Activated CD8-positive, alpha-beta memory T cell treated with anti-CD3 and anti-CD28 coated beads, Interleukin-2, amount 50 U/mL, for 24 hours (primary cell): ENCODE results near the gene ITPR1.

ENCODE experiments used
- DNase-seq: peaks from one replicate; pipeline ENCODE4 v3.0.0-alpha.2; 2020; ENCODE audit errors: extremely low read depth

The ITPR1 gene

DNA sequence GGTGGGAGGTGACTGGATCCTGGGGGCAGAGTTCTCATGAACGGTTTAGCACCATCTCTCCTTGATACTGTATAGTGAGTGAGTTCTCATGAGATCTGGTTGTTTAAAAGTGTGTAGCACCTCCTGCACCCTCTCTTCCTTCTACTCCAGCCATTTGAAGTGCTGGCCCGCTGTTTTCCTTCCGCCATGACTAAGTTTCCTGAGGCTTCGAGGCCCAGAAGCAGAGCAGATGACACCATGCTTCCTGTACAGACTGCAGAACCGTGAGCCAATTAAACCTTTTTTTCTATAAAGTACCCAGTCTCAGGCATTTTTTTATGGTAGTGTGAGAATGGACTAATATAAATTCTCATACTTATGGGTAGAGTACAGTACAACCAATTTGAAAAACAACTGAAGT, 362.5 kb downstream of the ITPR1 start:
- DNase-seq: no peak

DNA sequence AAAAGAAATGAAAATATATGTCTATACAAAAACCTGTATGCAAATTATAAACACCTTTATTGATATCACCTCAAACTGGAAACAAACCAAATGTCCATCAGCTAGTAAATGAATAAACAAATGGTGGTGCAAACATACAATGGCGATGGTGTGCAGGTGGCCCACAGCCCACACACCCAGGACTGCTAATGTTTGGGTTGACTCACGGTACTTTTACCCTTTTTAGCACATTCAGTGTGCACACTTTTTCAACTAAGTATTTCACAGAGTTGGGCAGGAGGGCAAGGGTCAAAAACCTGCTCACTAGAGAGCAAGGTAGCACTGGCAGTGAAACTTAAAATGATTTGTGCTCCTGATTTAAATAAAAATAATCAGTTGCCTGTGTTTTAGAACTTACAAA, 363.0 kb downstream of the ITPR1 start:
- no peak for DNase-seq

GRCh38 chr3:4856564-4856963, 363.4 kb downstream of the ITPR1 start:
- DNase-seq: no peak

GRCh38 chr3:4856986-4857385, 363.8 kb downstream of the ITPR1 start:
- no peak for DNase-seq

- DNase-seq: no peak
These were observed 366.6 kb downstream of the ITPR1 start for GRCh38 chr3:4859788-4860187.

DNA sequence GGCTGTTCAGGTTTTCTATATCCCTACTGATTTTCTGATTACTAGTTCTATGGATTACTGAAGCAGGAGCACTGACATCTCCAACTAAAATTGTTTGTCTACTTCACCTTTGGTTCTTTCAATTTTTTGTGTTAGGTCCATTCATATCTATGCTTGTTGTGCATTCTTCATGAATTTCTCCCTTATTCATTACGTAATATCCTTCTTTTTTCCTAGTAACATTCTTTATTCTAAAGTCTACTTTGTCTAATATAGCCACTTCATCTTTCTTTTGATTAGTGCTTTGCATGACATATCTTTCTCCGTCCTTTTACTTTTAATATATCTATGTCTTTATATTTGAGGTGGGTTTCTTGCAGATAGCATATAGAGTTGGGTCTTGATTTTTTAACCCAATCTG, 369.8 kb downstream of the ITPR1 start:
- no peak for DNase-seq

DNA sequence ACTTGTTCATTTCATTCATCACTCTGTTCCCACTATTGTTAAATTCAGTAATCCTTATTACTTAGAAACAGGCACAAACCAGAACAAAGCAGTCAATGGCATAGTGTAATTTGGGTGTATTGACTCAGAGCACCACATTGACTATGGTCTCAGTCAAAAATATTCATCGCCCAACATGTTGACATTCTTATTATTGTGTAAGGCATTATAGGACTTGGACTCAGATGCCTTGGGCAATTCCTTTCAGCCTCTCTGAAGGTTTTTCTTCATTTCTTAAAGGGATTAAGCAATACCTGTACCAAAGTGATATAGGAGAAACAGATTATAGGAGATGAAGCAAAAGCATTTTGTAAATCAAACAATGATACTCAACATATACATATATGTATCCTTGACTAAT, 371.4 kb downstream of the ITPR1 start:
- DNase-seq: no peak

GRCh38 chr3:4865714-4866113, 372.6 kb downstream of the ITPR1 start:
- no peak for DNase-seq

- no peak for DNase-seq
These were observed 373.7 kb downstream of the ITPR1 start for GRCh38 chr3:4866866-4867265.

DNA sequence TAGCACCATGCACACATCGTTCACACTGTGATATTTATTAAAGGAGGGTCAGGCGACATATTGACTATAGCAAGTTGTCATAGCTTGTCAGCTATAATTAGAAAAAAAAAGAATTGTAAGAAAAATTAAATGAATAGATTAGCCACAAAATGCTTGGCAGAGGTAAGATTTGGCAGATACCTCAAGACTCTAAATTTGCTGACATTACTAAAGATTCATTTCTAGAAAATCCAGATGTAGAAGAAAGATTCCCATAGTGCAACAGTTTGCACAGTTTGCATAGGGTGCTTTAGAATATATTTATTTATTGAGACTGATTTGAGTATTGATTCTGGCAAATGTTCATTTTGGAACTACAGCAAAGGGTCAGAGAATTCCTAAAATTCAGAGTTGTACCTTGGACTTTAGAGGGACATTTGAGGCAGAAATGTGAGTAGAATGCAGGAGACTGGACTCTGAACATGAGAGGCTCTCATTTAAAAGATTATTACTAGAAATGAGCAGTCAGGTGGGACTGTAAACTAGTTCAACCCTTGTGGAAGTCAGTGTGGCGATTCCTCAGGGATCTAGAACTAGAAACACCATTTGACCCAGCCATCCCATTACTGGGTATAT, 384.1 kb downstream of the ITPR1 start:
- DNase-seq: no peak

- DNase-seq: no peak
These were observed 387.7 kb downstream of the ITPR1 start for GRCh38 chr3:4880850-4881249.

DNA sequence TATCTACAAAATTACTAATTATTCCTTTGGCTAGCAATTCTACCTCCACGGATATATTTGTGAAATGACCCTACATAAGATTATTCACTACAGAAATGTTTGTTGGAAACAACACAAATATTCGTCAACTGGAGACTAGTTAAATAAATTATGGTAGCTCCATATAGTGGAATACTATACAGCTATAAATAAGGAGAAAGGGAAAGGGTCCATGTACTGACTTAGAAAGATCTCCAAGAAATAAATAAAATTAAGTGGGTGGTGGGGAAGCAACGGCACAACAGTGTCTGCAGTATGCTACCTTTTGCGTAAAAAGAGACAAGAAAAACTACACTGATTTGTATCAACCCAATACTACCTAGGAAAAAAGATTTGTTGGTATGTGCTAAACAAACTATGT, 389.4 kb downstream of the ITPR1 start:
- DNase-seq: no peak

- DNase-seq: no peak
These were observed 389.9 kb downstream of the ITPR1 start for GRCh38 chr3:4883011-4883410.

GRCh38 chr3:4884888-4885287, 391.7 kb downstream of the ITPR1 start:
- no peak for DNase-seq

DNA sequence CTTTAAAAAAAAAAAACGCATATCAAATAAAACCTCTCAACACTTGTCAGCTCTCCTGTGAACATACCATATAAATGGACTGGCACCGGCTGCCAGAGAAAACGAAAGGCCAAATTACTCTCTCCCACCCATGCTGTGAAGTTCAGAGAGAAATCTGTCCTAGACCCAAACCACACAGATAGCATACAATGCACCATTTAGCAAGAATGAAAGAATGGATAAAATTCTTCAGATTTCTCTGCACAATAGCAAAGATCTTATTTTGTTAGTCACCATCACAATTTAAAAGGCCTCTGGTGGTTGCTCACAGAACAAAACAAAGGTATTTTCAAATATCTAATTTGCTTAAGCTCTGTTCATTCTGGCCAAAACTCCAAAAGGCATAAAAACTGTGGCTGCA, 392.2 kb downstream of the ITPR1 start:
- no peak for DNase-seq

- no peak for DNase-seq
These were observed 393.3 kb downstream of the ITPR1 start for GRCh38 chr3:4886448-4886847.

GRCh38 chr3:4887177-4887576, 394.0 kb downstream of the ITPR1 start:
- no peak for DNase-seq

DNA sequence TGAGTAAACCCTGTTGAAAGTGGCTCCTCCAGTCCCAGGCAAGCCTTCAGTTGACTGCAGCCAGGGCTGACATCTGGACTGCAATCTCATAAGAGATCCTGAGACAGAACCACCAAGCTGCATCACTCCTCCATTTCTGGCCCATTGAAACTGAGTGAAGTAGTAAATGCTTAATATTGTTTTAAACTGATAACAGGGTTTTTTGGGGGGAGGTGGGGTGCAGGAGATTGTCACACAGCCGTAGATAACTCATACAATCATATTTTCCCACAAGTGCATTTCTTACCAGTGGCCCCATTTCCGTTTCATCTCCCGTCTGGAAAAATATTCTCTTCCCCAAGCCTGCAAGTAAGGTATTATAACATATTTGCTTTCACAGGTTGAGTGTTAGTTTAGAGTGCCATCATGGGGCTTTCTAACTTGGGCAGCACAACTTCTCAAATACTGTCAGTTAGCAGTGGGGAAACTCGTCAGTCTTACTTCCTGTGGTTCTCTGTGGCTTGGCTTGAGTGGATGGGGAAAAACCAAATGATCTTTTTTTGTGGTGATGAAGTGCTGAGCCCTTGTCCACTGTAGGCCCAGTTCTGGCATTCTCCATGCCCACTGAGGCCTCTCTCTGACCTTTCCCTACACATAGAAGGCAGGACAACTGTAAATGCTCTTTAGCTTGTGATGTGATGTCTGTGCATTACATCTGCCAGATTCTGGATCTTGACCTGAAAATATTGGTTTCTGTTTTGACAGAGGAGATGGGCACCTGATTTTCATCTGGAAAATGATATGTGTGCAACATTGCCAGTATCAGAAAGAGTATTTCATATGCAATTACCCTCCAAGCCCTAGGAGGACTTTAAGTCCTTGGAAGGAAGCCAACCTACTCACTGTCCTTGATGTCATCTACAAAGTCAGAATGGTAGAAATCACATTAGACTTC, 396.0 kb downstream of the ITPR1 start:
- DNase-seq: no peak

DNA sequence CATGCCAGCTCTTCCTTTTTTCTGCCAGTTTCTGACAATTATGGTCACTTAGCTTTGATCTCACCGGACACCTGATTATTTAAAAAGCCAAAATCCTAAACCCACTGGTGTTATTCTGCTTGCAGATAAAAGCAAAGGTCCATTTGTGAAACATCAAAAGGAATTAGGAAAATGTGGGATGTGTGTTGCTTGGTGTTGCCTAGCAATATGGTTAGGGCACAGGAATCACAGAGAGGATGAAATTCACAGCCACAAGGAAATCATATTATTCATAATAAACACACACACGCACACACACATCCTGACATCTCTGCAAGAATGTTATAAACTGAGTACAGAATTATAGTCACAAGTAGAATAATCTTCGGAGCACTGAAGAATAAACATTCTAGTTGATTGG, 396.7 kb downstream of the ITPR1 start:
- no peak for DNase-seq

DNA sequence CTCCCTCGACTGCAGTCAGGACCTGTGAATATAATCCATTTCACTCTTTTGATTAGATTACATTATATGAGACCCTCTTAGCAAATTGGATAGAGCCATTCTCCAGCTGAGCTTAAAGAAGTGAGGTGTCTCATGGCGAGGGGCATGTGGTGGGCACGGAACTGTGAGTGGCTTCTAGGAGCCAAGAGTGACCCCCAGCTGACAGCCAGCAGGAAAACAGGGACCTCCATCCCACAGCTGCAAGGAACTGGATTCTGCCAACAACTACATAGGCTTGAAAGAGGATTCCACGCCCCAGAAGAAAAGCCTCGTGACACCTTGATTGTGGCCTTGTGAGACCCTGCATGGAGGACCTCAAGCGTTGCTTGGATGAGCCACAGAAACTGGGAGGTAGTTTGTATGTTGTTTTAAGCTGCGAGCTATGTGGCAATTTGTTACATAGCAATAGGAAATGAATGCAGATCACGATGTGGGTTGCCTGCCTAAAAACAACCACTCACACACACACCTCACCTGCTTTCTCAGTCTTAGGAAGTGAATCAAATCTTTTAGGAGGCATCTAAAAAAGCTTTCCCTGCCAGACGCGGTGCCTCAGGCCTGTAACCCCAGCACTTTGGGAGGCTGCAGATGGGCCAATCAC, 401.9 kb downstream of the ITPR1 start:
- no peak for DNase-seq

DNA sequence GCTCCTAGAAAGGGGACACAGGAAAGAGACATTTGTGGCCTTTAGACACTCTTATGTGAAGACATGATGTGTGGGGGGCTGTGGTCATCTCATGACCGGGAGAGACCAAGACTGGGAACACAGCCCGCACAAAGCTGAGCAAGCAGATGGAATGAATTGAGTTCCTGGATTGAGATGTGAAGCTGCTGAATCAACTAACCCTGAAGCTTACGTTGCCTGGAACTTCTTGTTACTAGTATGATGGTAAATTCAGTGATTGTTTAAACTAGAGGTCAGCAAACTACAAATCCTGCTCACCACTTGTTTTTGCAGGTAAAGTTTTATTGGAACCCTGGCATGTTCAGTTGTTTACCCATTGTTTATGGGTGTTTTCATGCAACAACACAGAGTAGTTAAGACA, 402.7 kb downstream of the ITPR1 start:
- DNase-seq: no peak
